Hippocampal formation (tissue), 2 donors: Measurements from ENCODE around the gene NOP14.
"Not testable (repeated sequence)": the region's sequence is repeated elsewhere in the genome, so short reads cannot be mapped to it uniquely, and the experiment has no call there.

Source experiments
- DNase-seq, 2 donors: peaks; one replicate each; lab custom pipeline; 2025; lab: John Stamatoyannopoulos, UW

Gene NOP14

GRCh38 chr4:2942532-2943363, 20.5 kb downstream of the NOP14 start:
- DNase-seq, result no peak

DNA sequence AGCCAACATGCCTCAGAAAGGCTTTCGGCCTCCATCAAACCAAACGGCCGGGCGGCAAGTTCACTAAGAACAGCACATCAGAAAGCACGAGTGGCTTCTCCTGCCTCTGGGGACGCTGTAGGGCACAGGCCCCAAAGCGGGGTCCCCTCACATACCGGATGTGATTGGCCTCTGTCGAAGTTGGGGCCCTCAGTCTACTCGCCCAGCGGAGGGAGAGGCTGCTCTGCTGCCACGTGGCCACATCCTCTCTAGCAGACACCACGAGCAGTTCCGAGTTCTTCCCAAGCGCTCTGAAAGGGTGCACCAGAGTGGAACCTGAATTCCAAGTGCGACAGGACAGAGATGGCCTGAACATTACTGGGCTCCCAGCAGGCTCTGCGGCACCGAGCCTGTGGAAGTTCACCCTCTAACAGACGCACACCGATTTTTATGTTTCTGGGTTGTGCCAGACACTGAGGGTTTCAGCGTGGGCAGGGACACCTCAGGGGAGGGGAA, 21.1 kb downstream of the NOP14 start:
- no peak for DNase-seq

- no peak for DNase-seq
Measured at GRCh38 chr4:2941138-2942036, 21.8 kb downstream of the NOP14 start.

DNA sequence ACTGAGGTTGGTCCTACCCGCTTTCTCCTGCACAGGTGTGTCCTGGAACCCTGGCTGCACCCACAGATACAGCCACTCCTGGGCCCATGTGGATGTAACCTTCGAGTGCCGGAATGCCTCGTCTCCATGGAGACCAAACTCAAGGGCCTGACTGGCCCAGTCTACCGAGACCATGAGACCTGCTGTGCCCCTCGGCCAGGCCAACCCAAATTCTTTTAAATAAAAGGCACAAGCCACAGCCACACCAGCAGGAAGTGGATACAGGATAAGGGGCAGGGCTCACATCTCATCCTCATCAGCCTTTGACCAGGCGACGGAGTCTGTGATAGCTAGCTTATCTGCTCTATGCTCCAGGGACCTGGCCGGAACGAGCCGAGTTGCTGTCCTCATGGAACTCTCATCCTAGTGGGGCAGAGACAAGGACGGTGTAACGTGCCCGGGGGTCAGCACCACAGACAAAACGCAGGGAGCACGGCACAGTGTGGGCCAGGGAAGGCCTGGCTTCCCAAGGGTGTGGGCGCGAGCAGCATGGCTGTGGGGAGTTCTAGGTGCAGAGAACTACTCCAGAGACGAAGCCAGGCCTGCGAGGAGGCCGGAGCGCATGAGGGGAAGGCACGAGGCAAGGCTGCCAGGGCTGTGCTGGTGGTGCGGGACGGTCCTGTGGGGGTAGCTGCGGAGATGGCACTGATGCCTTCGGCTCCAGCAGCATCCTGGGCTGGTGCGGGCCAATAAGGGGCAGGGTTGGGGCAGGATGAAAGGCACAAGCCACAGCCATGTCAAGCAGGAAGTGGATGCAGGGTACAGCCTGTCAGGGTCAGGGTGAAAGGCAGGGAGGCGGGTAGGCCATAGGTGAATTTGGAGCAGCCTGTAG, 22.7 kb downstream of the NOP14 start:
- no peak for DNase-seq

DNA sequence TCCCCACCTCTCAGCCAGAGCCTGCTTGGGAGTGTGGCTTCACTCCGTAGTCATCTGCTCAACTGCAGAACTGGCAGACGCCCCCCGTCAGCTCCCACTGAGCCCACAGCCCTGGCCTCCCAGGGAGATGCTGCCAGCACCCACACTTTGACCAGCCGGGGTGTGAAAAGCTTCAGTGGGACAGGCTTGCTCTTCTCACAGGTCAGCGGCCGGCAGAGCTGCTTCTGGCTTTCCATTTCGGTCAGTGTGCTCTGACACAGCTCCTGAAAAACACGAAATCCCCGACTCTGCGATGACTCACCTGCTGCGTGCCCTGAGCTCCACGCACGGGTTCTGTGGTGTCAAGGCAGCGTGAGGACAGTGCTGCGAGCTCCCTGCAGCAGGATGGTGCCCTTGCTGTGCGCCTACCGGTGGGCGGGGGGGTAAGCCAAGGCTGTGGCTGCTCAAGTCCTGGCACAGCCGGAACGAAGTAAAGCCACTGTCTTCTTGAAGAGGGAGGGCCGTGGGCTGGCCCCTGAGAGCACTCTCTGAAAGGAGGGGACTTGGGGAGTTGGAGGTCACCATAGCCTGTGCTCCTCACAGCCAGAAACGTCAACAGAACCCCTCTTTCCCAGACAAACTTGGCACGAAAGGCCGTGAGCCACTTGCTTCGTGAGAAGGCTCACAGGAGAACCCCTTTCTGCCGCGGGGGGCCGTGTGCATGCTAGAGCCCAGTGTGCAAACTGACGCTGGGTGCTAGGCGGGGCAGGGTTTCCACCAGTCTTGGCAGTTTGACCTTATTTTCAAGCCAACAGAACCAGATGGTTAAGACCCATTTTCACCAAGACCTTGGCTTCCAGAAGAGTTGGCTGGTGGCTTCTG, 23.6 kb downstream of the NOP14 start:
- DNase-seq, result no peak

DNA sequence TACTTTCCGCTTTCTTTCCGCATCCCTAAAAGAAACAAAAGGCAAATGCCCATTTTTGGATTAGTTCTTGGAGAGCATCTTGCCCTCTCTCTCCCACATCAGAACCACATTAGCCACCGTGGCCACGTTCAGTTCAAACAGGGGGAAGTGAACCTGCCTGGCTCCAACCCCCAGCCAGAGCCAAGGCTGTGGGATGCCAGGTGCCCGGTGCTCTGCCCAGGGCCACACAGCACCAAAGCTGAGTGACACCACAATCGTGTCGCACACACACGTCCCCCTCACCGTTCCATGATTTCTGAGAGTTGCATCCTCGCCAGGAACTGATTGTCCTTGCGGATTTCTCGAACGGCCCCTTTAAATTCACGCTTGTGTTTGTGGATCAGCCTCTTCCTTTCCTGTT, 24.3 kb downstream of the NOP14 start:
- DNase-seq, result no peak

- not testable (repeated sequence) for DNase-seq
Measured at GRCh38 chr4:2938411-2938810, 24.8 kb downstream of the NOP14 start.

GRCh38 chr4:2937986-2938385, 25.2 kb downstream of the NOP14 start:
- no peak for DNase-seq

DNA sequence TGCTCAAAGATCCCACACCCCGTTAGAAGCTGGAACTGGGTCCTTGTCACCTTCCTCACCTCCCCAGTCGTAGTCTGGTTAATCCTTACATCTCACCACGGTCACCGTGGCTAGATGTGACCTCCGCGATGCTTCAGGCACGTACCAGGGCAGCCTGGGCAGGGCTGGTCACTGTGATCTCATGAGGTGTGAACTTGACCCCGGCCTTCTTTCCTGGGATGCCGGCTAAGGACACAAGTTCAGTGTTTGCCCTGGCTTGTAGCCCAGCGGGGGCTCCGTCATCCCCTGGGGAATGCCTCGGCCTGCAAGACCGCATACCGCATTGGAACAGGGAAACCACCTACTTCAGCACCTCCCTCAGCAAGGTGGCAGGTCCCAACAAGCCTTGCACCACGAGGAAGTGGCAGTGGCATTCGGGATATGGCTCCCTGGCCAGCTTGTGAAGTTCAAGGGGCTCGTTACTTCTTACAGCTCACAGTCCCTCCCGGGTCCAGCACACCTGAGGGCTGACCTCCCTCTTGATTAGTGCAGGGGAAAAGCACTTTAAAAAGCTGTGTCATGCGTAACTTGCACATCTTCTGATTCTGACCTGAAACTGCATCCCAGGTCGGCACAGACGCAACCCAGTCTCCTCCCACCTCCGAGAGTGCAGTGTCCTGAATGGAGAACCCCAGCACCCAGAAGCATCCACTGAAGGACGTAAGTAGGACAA, 25.9 kb downstream of the NOP14 start:
- DNase-seq, result no peak

- no peak for DNase-seq
Measured at GRCh38 chr4:2936773-2937145, 26.4 kb downstream of the NOP14 start.

DNA sequence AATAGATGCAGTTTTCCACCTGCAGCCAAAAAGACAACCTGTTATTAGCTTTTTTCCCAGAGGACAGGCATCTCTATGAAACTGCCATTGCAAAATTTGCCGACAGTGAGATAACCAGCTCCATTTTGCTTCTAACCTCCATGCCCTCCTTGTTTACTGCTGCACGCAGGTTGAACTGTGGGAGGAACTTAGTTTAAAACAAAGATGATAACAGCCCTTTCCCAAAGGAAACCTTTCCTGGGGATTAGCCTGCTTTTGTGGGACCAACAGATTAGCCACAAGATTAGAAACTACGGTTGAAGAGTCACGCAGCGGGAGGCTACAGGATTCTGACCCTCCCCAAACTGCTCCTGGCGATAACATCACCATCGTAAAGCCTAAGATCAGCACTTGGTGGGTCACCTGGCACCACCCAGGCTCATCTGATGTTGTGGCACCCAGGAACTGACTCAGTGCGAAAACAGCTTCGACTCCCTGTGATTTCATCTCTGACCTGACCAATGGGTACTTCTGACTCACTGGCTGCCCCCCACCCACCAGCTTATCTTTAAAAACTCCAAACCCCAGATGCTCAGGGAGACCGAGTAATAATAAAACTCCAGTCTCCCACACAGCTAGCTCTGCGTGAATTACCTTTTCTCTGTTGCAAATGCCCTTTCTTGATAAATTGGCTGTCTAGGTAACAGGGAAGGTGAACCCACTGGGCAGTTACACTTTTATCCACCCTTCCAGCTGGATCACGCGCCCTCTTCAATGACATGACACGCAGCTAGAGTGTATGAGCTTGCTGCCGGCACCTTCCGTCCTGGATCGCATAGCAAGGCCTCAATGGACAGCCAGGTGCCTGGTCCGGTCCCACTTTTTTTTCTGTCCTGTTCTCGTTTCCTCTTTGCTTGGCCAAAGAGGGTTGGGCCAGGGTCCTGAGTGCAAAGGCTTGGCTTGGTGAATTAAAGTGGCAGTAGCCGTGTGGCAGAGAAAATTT, 27.2 kb downstream of the NOP14 start:
- DNase-seq, result no peak

DNA sequence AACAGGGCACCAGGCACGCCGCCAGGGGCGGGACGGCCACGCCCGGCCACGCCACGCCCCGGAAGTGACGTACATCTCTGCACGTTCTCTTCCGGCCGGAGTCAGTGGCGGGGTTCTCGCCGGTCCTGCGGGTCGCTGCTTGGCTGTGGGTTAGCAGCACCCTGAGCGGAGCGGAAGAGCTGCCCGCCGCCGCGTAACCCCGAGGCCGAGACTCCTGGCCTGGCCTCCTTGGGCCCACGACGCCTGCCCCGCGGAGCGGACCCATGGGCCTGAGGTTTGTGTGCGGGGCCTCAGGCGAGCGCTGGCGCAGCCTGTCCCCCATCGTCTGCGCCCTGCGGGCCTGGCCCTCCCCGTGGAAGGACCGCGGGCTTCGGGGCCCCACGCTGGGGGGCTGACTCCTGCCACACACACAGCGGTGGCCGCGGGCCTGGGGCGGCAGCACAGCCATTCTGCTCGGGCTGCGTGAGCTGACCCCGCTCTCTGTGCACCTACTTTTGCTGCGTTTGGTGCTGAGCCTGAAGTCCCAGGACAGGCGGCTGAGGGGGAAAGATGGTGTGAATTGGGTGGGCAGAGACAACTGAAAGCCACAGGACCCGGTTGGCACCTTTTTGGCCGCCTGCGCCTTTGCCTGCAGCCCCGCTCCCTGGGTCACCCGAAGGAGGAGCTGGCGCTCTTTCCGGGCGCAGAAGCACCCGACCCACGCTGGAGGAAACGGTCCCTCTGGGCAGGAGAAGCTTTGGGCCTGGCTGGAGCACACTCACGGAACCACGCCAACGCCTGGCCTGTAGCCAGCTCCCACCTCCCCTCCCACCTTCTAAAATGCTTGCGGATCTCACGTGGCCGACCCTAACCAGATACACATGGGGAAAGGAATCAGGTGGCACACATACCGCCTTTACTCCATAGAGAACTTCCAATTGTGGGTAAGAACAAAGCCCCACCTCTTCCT, 28.1 kb downstream of the NOP14 start:
- DNase-seq, result peak; percentile 63 to 82

GRCh38 chr4:2934077-2934812, 29.0 kb downstream of the NOP14 start:
- no peak for DNase-seq

DNA sequence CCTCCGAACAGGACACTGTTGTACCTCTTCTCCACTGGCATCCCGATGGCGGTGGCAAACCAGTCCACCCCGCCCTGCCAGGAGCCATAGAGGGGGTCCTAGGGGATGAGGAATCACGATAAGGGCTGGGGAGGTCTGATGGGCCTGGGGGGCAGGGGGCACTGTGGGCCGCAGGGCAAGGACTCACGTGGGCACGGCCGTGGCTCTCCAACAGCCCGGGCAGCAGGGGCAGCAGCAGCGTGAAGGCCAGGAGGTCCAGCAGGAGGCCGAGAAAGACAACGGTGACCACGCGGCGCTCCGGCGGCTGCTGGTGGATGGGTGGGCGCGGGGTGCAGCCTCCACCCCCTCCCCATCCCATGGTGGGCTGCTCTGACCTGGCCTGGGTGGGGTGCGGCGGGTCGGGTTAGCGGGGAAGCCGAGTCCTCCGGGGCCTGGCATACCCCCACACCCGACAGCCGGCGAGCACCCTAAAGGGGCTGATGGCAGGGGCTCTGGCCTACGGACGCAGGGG, 29.6 kb downstream of the NOP14 start:
- no peak for DNase-seq

- DNase-seq, result no peak
Measured at GRCh38 chr4:2932951-2933565, 30.1 kb downstream of the NOP14 start.

DNA sequence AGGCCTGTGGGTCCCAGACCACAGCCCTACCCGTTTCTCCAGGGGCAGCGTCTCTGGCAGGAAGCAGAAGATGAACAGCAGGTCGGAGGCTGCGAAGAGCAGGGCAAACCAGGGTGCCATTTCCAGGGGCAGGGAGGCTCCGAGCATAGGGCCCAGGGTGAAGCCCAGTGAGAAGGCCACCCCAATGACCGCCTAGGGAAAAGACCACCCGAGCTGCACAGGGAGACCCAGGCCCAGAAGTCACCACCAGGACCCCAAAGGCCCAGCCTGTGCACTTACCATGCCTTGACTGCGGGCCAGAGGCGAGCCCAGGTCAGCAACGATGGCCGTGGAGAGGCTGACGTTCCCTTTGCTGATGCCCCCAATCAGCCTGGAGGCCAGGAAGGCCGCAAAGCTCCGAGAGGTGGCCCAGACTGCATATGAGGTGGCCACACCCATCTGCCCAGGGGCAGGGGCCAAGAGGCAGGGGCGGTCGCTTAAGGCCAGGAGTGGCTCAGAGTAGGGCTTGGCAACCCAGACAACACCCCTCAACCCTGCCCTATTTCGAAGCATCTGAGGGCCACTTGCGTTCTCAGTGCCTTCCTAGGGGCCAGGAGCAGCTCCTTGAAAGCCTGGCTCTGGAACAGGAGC, 30.8 kb downstream of the NOP14 start:
- DNase-seq, result no peak
